B cell (primary cell): ENCODE results near the gene PRDM2. TPM values are rescaled to one million over a fixed set of nuclear protein-coding genes. Genes with fewer than 3 reads are reported as not detected.

Experiments
- ATAC-seq: fragments of 200-7000 bp; cut with Tn5 transposase; one replicate; pipeline ENCODE4 v1.10.0; 2021; ENCODE audit warnings: low read depth, mild to moderate bottlenecking, moderate number of reproducible peaks, moderate library complexity
- CTCF ChIA-PET: fragments of 350-600 bp; sonication (Branson Sonifier 250); formaldehyde crosslinking; loops from one replicate; lab custom pipeline; 2021; ENCODE audit warnings: antibody characterized with exemption, inconsistent platforms; lab: Charles Lee
- POLR2A ChIA-PET: fragments of 350-600 bp; sonication (Branson Sonifier 250); formaldehyde crosslinking; loops from one replicate; lab custom pipeline; 2021; ENCODE audit warnings: antibody characterized with exemption; lab: Charles Lee
- DNase-seq: peaks from one replicate; pipeline ENCODE4 v3.0.0; 2013
- H2AFZ ChIP-seq: 2 replicates; pipeline ENCODE4 v1.6.1; 2012; ENCODE audit warnings: mild to moderate bottlenecking, low read depth, low read length; ENCODE audit not compliant: insufficient read depth, poor library complexity, severe bottlenecking
- H3K27ac ChIP-seq, 2 donors: 1 replicate in 1 of 2; 2 replicates in 1 of 2; pipeline ENCODE4 v1.5.1; 2012 to 2013; ENCODE audit warnings: low read length in 2 of 2, mild to moderate bottlenecking in 2 of 2, moderate library complexity in 1 of 2
- H3K27me3 ChIP-seq, 4 experiments: fragments of 200-600 bp in 1 of 4; sonication (generic) in 1 of 4; replicated peaks in 1 of 4; 1 replicate in 2 of 4; 2 replicates in 2 of 4; pipeline versions ENCODE4 v1.6.1 to v1.7.0; 2013 to 2016; ENCODE audit warnings: low read length in 3 of 4, mild to moderate bottlenecking in 2 of 4, mixed read lengths in 1 of 4, moderate library complexity in 1 of 4; ENCODE audit not compliant: insufficient read depth in 4 of 4, control insufficient read depth in 3 of 4; ENCODE audit errors: control extremely low read depth in 1 of 4
- H3K36me3 ChIP-seq, 2 experiments: replicated peaks in 1 of 2; 1 replicate in 1 of 2; 2 replicates in 1 of 2; pipeline versions ENCODE4 v1.6.1 to v1.7.1; 2013; ENCODE audit warnings: low read length in 1 of 2; ENCODE audit not compliant: insufficient read depth in 2 of 2, control insufficient read depth in 1 of 2; ENCODE audit errors: control extremely low read depth in 1 of 2, extremely low read depth in 1 of 2
- H3K4me1 ChIP-seq, 2 donors: fragments of 200-600 bp in 1 of 2; sonication (generic) in 1 of 2; 1 replicate in 1 of 2; 2 replicates in 1 of 2; pipeline versions ENCODE4 v1.5.1 to v1.6.1; 2013 to 2017; ENCODE audit warnings: low read length in 2 of 2; ENCODE audit not compliant: control insufficient read depth in 2 of 2, insufficient read depth in 2 of 2
- H3K4me2 ChIP-seq: replicated peaks from 2 replicates; pipeline ENCODE3; 2012; ENCODE audit warnings: mild to moderate bottlenecking, low read depth, low read length; ENCODE audit not compliant: poor library complexity, severe bottlenecking
- H3K4me3 ChIP-seq, 5 experiments: fragments of 200-600 bp in 1 of 5; sonication (generic) in 1 of 5; 1 replicate in 3 of 5; 2 replicates in 2 of 5; pipeline versions ENCODE4 v1.5.1 to v1.7.0; 2011 to 2016; ENCODE audit warnings: low read length in 4 of 5, mild to moderate bottlenecking in 4 of 5, low read depth in 2 of 5, control low read depth in 1 of 5, moderate library complexity in 1 of 5; ENCODE audit not compliant: insufficient read depth in 1 of 5; ENCODE audit errors: control extremely low read depth in 1 of 5, extremely low read depth in 1 of 5
- H3K79me2 ChIP-seq: fragments of 200-600 bp; sonication (generic); one replicate; pipeline ENCODE4 v1.6.0; 2016; ENCODE audit warnings: low read length; ENCODE audit not compliant: control insufficient read depth, insufficient read depth
- H3K9ac ChIP-seq: fragments of 200-600 bp; sonication (generic); 2 replicates; pipeline ENCODE4 v1.6.1; 2017; ENCODE audit warnings: mild to moderate bottlenecking, low read length, moderate library complexity
- H3K9me3 ChIP-seq, 3 donors: one replicate each; pipeline versions ENCODE4 v1.6.1 to v1.7.1; 2013; ENCODE audit warnings: low read length in 2 of 3; ENCODE audit not compliant: control insufficient read depth in 2 of 3, insufficient read depth in 1 of 3; ENCODE audit errors: control extremely low read depth in 1 of 3
- H4K20me1 ChIP-seq: 2 replicates; pipeline ENCODE4 v1.6.0; 2012; ENCODE audit warnings: mild to moderate bottlenecking, low read length; ENCODE audit not compliant: insufficient read depth, control insufficient read depth, poor library complexity, severe bottlenecking
- H3K27ac Mint-ChIP-seq: one replicate; pipeline ENCODE4 v1.8.0; 2021; ENCODE audit warnings: mixed read lengths
- H3K27me3 Mint-ChIP-seq: one replicate; pipeline ENCODE4 v1.8.0; 2021; ENCODE audit warnings: mixed read lengths
- H3K4me1 Mint-ChIP-seq: one replicate; pipeline ENCODE4 v1.8.0; 2021; ENCODE audit warnings: mixed read lengths
- H3K4me3 Mint-ChIP-seq: one replicate; pipeline ENCODE4 v1.8.0; 2021; ENCODE audit warnings: mixed read lengths
- H3K9me3 Mint-ChIP-seq: one replicate; pipeline ENCODE4 v1.8.0; 2022; ENCODE audit warnings: mixed read lengths; ENCODE audit not compliant: insufficient read depth
- CTCF ChIP-seq: fragments of 200-600 bp; IDR thresholded peaks from one replicate; pipeline ENCODE4 v1.8.0; 2022; ENCODE audit warnings: antibody characterized with exemption, mild to moderate bottlenecking
- EZH2 ChIP-seq: IDR thresholded peaks from 2 replicates; pipeline ENCODE4 v1.6.1; 2012; ENCODE audit warnings: borderline replicate concordance, low read depth, mild to moderate bottlenecking, moderate library complexity, low read length; ENCODE audit not compliant: insufficient read depth, poor library complexity, severe bottlenecking
- WGBS: methylation state at CpG from one replicate; pipeline ENCODE4 v1.1.5; 2013; ENCODE audit warnings: missing lambda C conversion rate; ENCODE audit not compliant: insufficient coverage; 5-methylcytosine and 5-hydroxymethylcytosine counted together
- intact Hi-C: fragments of 100-400 bp; cut with micrococcal nuclease; formaldehyde crosslinking; loops from one replicate; pipeline ENCODE4 v1.10.0; 2022
- polyA plus RNA-seq: library from polyadenylated mRNA; depleted of rRNA; stranded (reverse); fragments of >200 nt; gene quantifications from 2 replicates; pipeline ENCODE4 v1.2.3, GENCODE V29; 2012
- total RNA-seq, 2 donors: library from RNA; stranded (reverse); fragments of 120-200 nt in 1 of 2; gene quantifications; 1 replicate in 1 of 2; 2 replicates in 1 of 2; pipeline versions ENCODE4 v1.2.3 to v1.2.4, GENCODE V29; 2013 to 2022

The PRDM2 gene
- total and polyA plus RNA-seq, 2 donors (not counting 1 experiment from before 2014, with no cell fraction given) = 50.1 to 432 TPM

- peak overlapping the region; percentile 52 to 84 for H3K27ac ChIP-seq
- peaks cover 57% of the 10 kb centered on the region for H4K20me1 ChIP-seq
- Mint-ChIP-seq H3K27me3 (no peaks in the 10 kb centered on the region), H3K4me1 (peaks cover 64% of the 10 kb centered on the region), H3K27ac (peak overlapping the region; percentile 95), H3K4me3 (peak overlapping the region; percentile 99), H3K9me3 (no peaks in the 10 kb centered on the region)
- peak; percentile 3 for ATAC-seq
- H2AFZ ChIP-seq = no peak overlapping the region
- peaks cover 47 to 51% of the 10 kb centered on the region in 2 donors for H3K4me1 ChIP-seq
- under 1% methylated on average over 81 of the region's 81 CpGs for WGBS
- peaks cover 79% of the 10 kb centered on the region for H3K79me2 ChIP-seq
- CTCF ChIA-PET = interaction anchor here (0.8 to 3.0 kb wide), 10 partner anchors 13 to 83 kb away, joined by 4 to 48 read pairs (median 6); no protein-coding TSS in a partner anchor
- TF ChIP-seq CTCF (no peak), EZH2 (no peak)
- POLR2A ChIA-PET = interaction anchor here (1.0 to 1.4 kb wide), 6 partner anchors 15 to 82 kb away, joined by 3 to 17 read pairs (median 6); no protein-coding TSS in a partner anchor
- H3K9ac ChIP-seq = peak overlapping the region; percentile 73
- H3K27me3 ChIP-seq = no peaks in the 10 kb centered on the region
- H3K4me3 ChIP-seq = peak overlapping the region; percentile 44 to 90 (median 67)
- peaks cover 0 to 35% of the 10 kb centered on the region in 2 experiments for H3K36me3 ChIP-seq
- H3K9me3 ChIP-seq = no peaks in the 10 kb centered on the region
- intact Hi-C loops = loop anchor here (1.0 kb wide), 3 partner anchors 18 to 84 kb away; partner anchors contain the start of gene PRDM2
- H3K4me2 ChIP-seq = peak overlapping the region; percentile 71
- DNase-seq = no peak
Measured at GRCh38 chr1:13749543-13750341, 49.8 kb downstream of the PRDM2 start.

GRCh38 chr1:13751458-13751871 lies 51.5 kb downstream of the PRDM2 start:
- H3K9me3 Mint-ChIP-seq = no peaks in the 10 kb centered on the region
- H3K27me3 Mint-ChIP-seq = no peaks in the 10 kb centered on the region
- H3K9ac ChIP-seq = no peak overlapping the region
- intact Hi-C loops = no loop called here
- no peaks in the 10 kb centered on the region for H3K27me3 ChIP-seq
- peaks cover 0 to 37% of the 10 kb centered on the region in 2 experiments for H3K36me3 ChIP-seq
- peak overlapping the region; percentile 83 for H3K4me3 Mint-ChIP-seq
- no peak overlapping the region for H3K27ac ChIP-seq
- H4K20me1 ChIP-seq = peaks cover 66% of the 10 kb centered on the region
- TF ChIP-seq EZH2 = no peak
- TF ChIP-seq CTCF = no peak
- no peak overlapping the region for H2AFZ ChIP-seq
- peak overlapping the region; percentile 71 for H3K4me2 ChIP-seq
- CTCF ChIA-PET = interaction anchor here (0.7 to 9.0 kb wide), 9 partner anchors 10 to 86 kb away, joined by 3 to 54 read pairs (median 5); no protein-coding TSS in a partner anchor
- peaks cover 83% of the 10 kb centered on the region for H3K79me2 ChIP-seq
- H3K4me1 ChIP-seq = peaks cover 53 to 60% of the 10 kb centered on the region in 2 donors
- no peak for DNase-seq
- WGBS = 80% methylated on average over 5 of the region's 5 CpGs
- POLR2A ChIA-PET = interaction anchor here (0.7 to 1.5 kb wide), 2 partner anchors 21 to 95 kb away, joined by 4 read pairs; no protein-coding TSS in a partner anchor
- H3K4me3 ChIP-seq = no peak overlapping the region
- H3K27ac Mint-ChIP-seq = no peak overlapping the region
- H3K4me1 Mint-ChIP-seq = peaks cover 67% of the 10 kb centered on the region
- no peak for ATAC-seq
- H3K9me3 ChIP-seq = no peaks in the 10 kb centered on the region
